Endothelial cell of umbilical vein (primary cell): Measurements from ENCODE around the gene PTPN12. TPM values are rescaled to one million over a fixed set of nuclear protein-coding genes. Genes with fewer than 3 reads are reported as not detected.

ENCODE experiments used
- BruUV-seq: library from RNA; stranded (reverse); fragments of 400-500 nt; replicated peaks from 2 replicates; lab custom pipeline; 2021; lab: Mats Ljungman, UMichigan
- CTCF ChIA-PET: fragments of 300-600, 350-600 bp; sonication (Branson Sonifier 250); formaldehyde crosslinking; loops from one replicate; lab custom pipeline; 2021; ENCODE audit warnings: antibody characterized with exemption, inconsistent platforms; lab: Charles Lee
- POLR2A ChIA-PET: fragments of 300-600, 350-600 bp; sonication (Branson Sonifier 250); formaldehyde crosslinking; loops from one replicate; lab custom pipeline; 2021; ENCODE audit warnings: antibody characterized with exemption, inconsistent platforms; lab: Charles Lee
- DNase-seq: peaks from one replicate; pipeline ENCODE4 v3.0.0-alpha.2; 2011; ENCODE audit warnings: low read depth, low spot score
- FAIRE-seq: peaks from 2 replicates; lab custom pipeline; 2011; peaks lifted over from hg19 to GRCh38; lab: Jason Lieb, UNC
- H2AFZ ChIP-seq: 2 replicates; pipeline ENCODE4 v1.6.0; 2012; ENCODE audit warnings: low read depth, low read length, control low read depth, inconsistent platforms
- H3K27ac ChIP-seq: 2 replicates; pipeline ENCODE4 v1.5.1; 2011; ENCODE audit warnings: low read depth, mild to moderate bottlenecking, control low read depth, low read length, moderate library complexity; ENCODE audit not compliant: insufficient read depth
- H3K27me3 ChIP-seq, 2 experiments: 2 replicates each; pipeline versions ENCODE4 v1.6.0 to v1.6.1; 2011; ENCODE audit warnings: low read length in 2 of 2, mixed read lengths in 1 of 2; ENCODE audit not compliant: control insufficient read depth in 2 of 2, insufficient read depth in 2 of 2
- H3K36me3 ChIP-seq, 2 experiments: 2 replicates in 1 of 2; 3 replicates in 1 of 2; pipeline ENCODE4 v1.5.1; 2011; ENCODE audit warnings: low read length in 2 of 2, mild to moderate bottlenecking in 1 of 2, moderate library complexity in 1 of 2; ENCODE audit not compliant: control insufficient read depth in 2 of 2, insufficient read depth in 2 of 2; ENCODE audit errors: extremely low read depth in 1 of 2
- H3K4me1 ChIP-seq: 3 replicates; pipeline ENCODE4 v1.5.1; 2011; ENCODE audit warnings: mild to moderate bottlenecking, low read length; ENCODE audit not compliant: control insufficient read depth, insufficient read depth; ENCODE audit errors: extremely low read depth
- H3K4me2 ChIP-seq: 2 replicates; pipeline ENCODE4 v1.6.1; 2011; ENCODE audit warnings: low read length, control low read depth, mixed read lengths; ENCODE audit not compliant: insufficient read depth
- H3K4me3 ChIP-seq, 3 experiments: fragments of 200-600 bp in 1 of 3; sonication (generic), shearing (Covaris generic) in 1 of 3; replicated peaks in 1 of 3; 2 replicates each; pipeline ENCODE4 v1.5.1; 2011 to 2016; ENCODE audit warnings: control low read depth in 3 of 3, low read length in 3 of 3, mild to moderate bottlenecking in 2 of 3, inconsistent platforms in 1 of 3, low read depth in 1 of 3, moderate library complexity in 1 of 3; ENCODE audit not compliant: insufficient read depth in 1 of 3
- H3K79me2 ChIP-seq: 2 replicates; pipeline ENCODE4 v1.6.0; 2012; ENCODE audit warnings: low read length, inconsistent platforms; ENCODE audit not compliant: control insufficient read depth, insufficient read depth
- H3K9ac ChIP-seq: replicated peaks from 2 replicates; pipeline ENCODE3; 2011; ENCODE audit warnings: low read length, control low read depth; ENCODE audit not compliant: insufficient read depth; ENCODE audit errors: extremely low read depth
- H3K9me1 ChIP-seq: replicated peaks from 3 replicates; pipeline ENCODE4 v1.6.0; 2011; ENCODE audit warnings: mild to moderate bottlenecking, low read length; ENCODE audit not compliant: control insufficient read depth, insufficient read depth; ENCODE audit errors: extremely low read depth
- H3K9me3 ChIP-seq: replicated peaks from 2 replicates; pipeline ENCODE4 v1.5.1; 2012; ENCODE audit warnings: low read length, inconsistent platforms; ENCODE audit not compliant: control insufficient read depth, insufficient read depth
- H4K20me1 ChIP-seq: replicated peaks from 2 replicates; pipeline ENCODE3; 2011; ENCODE audit warnings: mild to moderate bottlenecking, low read length; ENCODE audit not compliant: control insufficient read depth, insufficient read depth; ENCODE audit errors: extremely low read depth
- CTCF ChIP-seq, 2 donors: IDR thresholded peaks; 1 replicate in 1 of 2; 2 replicates in 1 of 2; pipeline ENCODE4 v1.5.1; 2011; ENCODE audit warnings: low read length in 2 of 2, mild to moderate bottlenecking in 2 of 2, moderate library complexity in 2 of 2, control low read depth in 1 of 2, inconsistent platforms in 1 of 2, low read depth in 1 of 2; ENCODE audit not compliant: insufficient read depth in 1 of 2; ENCODE audit errors: extremely low read depth in 1 of 2
- EZH2 ChIP-seq: IDR thresholded peaks from 2 replicates; pipeline ENCODE4 v1.6.1; 2012; ENCODE audit warnings: borderline replicate concordance, low read depth, mild to moderate bottlenecking, moderate library complexity, low read length, inconsistent platforms; ENCODE audit not compliant: severe bottlenecking
- FOS ChIP-seq: IDR thresholded peaks from 2 replicates; pipeline ENCODE4 v1.6.1; 2011; ENCODE audit warnings: mild to moderate bottlenecking, low read length, moderate library complexity, borderline replicate concordance; ENCODE audit not compliant: insufficient read depth
- GATA2 ChIP-seq: IDR thresholded peaks from 2 replicates; pipeline ENCODE4 v1.7.0; 2011; ENCODE audit warnings: low read depth, mild to moderate bottlenecking, moderate library complexity, mixed read lengths, low read length; ENCODE audit not compliant: insufficient read length, insufficient read depth
- JUN ChIP-seq: IDR thresholded peaks from 2 replicates; pipeline ENCODE4 v1.6.1; 2011; ENCODE audit warnings: borderline replicate concordance, low read depth; ENCODE audit not compliant: insufficient read length, insufficient read depth
- MAX ChIP-seq: IDR thresholded peaks from 2 replicates; pipeline ENCODE4 v1.6.1; 2011; ENCODE audit not compliant: insufficient read depth, insufficient read length
- MYC ChIP-seq: IDR thresholded peaks from one replicate; pipeline ENCODE4 v1.6.1; 2011; ENCODE audit warnings: mild to moderate bottlenecking, low read depth, low read length
- POLR2A ChIP-seq: IDR thresholded peaks from 2 replicates; pipeline ENCODE4 v1.6.1; 2012; ENCODE audit warnings: low read depth, mild to moderate bottlenecking, control low read depth, low read length
- POLR2AphosphoS5 ChIP-seq: IDR thresholded peaks from 2 replicates; pipeline ENCODE4 v1.6.1; 2012; ENCODE audit warnings: low read depth, mild to moderate bottlenecking, control low read depth, low read length, moderate library complexity; ENCODE audit not compliant: insufficient read depth
- dilution Hi-C: fragments of 300-500 bp; cut with MboI; formaldehyde crosslinking; loops from one replicate; pipeline ENCODE4 v1.15.0; 2019; ENCODE audit warnings: low sequenced_read_pairs; ENCODE audit not compliant: extremely low pct_ligation_motif_present
- intact Hi-C: fragments of 100-400 bp; cut with micrococcal nuclease; formaldehyde crosslinking; loops from one replicate; pipeline ENCODE4 v1.10.0; 2022
- polyA plus RNA-seq, 4 experiments: library from polyadenylated mRNA; depleted of rRNA in 3 of 4; stranded (reverse) in 3 of 4; unstranded in 1 of 4; fragments of >200 nt; gene quantifications; 2 replicates each; pipeline versions ENCODE4 v1.2.1 to v1.2.3, GENCODE V29; 2011 to 2012; ENCODE audit warnings: missing spikeins in 1 of 4
- total RNA-seq: library from RNA; stranded (reverse); gene quantifications from 2 replicates; pipeline ENCODE4 v1.2.3, GENCODE V29; 2021

The PTPN12 gene
- total and polyA plus RNA-seq, 2 donors (not counting 3 experiments of a cell fraction or from before 2014, with no cell fraction given) = 30.6 to 137 TPM

GRCh38 chr7:77629797-77630196 is 92.7 kb downstream of the PTPN12 start:
- H3K27ac ChIP-seq = no peak overlapping the region
- peaks cover 26% of the 10 kb centered on the region for H3K79me2 ChIP-seq
- H4K20me1 ChIP-seq = no peaks in the 10 kb centered on the region
- no peak overlapping the region for H3K4me2 ChIP-seq
- no peak overlapping the region for H3K9ac ChIP-seq
- dilution Hi-C loops (no loop called here), intact Hi-C loops (no loop called here)
- ChIA-PET POLR2A (no interaction called here), CTCF (no interaction called here)
- DNase-seq = no peak
- H3K27me3 ChIP-seq = no peaks in the 10 kb centered on the region
- no peak overlapping the region for H3K4me3 ChIP-seq
- no peaks in the 10 kb centered on the region for H3K9me1 ChIP-seq
- no peak overlapping the region for H2AFZ ChIP-seq
- no peaks in the 10 kb centered on the region for H3K9me3 ChIP-seq
- no peaks in the 10 kb centered on the region for H3K4me1 ChIP-seq
- BruUV-seq = no TSS peak
- peaks cover 13 to 35% of the 10 kb centered on the region in 2 experiments for H3K36me3 ChIP-seq
- no peak for TF ChIP-seq EZH2
- TF ChIP-seq MYC = no peak
- no peak for TF ChIP-seq GATA2
- TF ChIP-seq JUN = no peak
- no peak for TF ChIP-seq POLR2A
- no peak for TF ChIP-seq MAX
- TF ChIP-seq CTCF (IDR thresholded peaks at IDR 0.05; ENCODE audit: extremely low read depth in 1 of 2, insufficient read depth in 1 of 2, low read depth in 1 of 2, low read length in 2 of 2) = no peak
- no peak for TF ChIP-seq FOS
- TF ChIP-seq POLR2AphosphoS5 = no peak
- FAIRE-seq = no peak
